ENCODE measurements around the gene TSKU. TPM values are rescaled to one million over a fixed set of nuclear protein-coding genes. Genes with fewer than 3 reads are reported as not detected.

The TSKU gene
- total RNA-seq, 4 donors from 2014 or later, result 153 to 281 (median 161) TPM

DNA sequence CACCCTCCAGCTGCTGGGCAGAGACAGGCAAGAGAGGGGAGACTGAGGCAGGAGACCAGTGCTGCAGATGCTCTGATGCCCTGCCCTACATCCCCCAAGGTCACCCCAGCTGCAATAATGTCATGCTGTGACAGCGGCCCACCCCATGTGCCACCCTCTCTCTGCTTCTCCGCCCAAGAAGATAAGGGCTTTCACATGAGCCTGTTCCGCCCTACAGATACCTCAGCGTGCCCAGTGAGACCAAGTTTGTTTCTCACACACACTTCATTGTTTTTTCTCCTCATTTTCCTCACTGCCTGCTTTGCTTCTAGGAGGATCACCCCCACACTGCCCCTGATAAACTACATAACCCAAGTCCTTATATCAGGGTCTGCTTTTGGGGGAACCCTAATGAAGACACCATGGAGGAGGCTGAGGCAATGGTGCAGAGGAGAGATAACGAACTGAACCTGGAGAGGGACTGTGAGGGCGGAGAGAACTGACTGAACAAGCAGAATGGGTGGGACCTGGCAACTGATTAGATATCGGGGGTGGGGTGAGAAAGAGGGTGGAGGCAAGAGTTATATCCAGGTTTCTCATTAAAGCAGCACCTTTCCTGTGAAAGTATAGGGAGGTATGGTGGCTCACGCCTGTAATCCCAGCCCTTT, 37.5 kb upstream of the TSKU start:
- no peak for ATAC-seq (ENCODE audit: low FRiP score)
- no peak for DNase-seq (ENCODE audit: low spot score)
- TF ChIP-seq, protein P1, sequence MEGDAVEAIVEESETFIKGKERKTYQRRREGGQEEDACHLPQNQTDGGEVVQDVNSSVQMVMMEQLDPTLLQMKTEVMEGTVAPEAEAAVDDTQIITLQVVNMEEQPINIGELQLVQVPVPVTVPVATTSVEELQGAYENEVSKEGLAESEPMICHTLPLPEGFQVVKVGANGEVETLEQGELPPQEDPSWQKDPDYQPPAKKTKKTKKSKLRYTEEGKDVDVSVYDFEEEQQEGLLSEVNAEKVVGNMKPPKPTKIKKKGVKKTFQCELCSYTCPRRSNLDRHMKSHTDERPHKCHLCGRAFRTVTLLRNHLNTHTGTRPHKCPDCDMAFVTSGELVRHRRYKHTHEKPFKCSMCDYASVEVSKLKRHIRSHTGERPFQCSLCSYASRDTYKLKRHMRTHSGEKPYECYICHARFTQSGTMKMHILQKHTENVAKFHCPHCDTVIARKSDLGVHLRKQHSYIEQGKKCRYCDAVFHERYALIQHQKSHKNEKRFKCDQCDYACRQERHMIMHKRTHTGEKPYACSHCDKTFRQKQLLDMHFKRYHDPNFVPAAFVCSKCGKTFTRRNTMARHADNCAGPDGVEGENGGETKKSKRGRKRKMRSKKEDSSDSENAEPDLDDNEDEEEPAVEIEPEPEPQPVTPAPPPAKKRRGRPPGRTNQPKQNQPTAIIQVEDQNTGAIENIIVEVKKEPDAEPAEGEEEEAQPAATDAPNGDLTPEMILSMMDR (IDR thresholded peaks at IDR 0.05), result no peak

DNA sequence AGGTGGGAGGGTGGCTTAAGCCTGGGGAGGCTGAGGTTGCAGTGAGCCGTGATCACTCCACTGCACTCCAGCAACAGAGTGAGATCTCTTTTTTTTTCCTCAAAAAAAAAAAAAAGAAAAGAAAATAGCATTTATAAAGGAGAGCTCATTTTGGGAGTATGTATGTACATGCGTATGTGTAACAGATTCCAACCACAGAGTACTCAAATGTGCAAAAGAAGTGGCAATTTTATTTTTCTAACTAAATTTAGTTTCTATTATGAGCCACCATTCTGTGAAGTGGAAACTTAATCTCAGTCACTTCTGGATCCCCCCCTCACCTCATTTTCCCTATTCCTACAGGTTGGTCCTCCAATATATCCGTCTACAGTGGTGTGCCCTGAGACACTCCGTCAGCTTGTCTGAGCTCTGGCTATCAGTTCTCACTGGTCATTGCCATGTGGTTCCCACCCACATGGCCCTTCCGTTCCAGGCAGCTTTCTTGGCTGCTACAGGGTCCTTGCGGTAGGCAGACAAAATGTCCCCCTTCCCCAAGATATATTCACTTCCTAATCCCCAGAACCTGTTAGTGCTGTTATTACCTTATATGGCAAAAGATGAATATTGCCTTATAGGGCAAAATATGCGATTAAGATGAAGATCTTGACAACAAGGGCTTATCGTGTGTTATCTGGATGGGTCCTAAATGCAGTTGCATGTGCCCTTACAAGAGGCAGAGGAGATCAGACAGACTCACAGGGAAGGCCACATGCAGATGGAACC, 35.8 kb upstream of the TSKU start:
- ATAC-seq (ENCODE audit: low FRiP score) (no peak), DNase-seq (ENCODE audit: low spot score) (no peak)
- TF ChIP-seq, protein P1 (IDR thresholded peaks at IDR 0.05), result no peak

DNA sequence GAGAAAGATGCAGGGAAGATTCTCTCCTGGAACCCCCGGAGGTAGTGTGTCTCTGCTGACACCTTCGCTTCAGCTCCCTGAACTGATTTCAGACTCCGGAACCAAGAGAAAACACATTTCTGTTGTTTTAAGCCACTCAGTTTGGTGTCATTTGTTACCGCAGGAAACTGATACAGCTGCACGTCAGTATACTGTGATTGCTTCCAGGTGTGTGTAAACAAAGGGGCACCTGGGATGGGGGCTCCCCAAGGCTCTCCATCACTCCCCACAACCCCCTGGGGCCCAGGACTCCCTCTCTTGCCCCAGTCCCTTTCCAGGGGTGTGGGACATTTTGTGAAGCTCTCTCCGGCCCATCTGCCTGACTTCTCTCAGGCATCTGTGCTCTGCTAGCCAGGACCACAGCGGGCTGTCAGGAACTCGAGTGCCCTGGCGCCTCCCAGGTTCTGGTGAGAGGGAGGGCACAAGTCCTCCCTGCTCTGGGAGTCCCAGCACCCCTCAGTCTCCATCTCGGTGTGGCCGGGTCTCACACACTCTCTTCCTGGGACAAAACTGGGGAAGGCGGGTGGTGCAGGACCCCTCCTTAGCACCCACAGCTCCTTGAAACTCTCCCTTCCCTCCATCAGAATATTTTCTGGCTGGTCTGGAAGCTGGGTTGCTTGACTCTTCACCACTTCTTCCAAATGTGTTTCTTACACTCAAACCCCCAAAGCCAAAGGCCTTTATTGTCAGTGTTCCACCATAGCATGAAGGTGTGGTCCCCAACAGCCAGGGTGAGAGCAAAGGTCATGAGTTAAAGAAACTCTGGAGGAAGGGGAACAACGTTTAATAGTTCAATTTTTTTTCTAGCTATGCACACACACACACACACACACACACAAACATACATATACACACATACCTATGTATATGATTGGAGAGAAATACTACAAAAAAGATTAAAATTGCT, 35.0 kb upstream of the TSKU start:
- no peak for ATAC-seq (ENCODE audit: low FRiP score)

DNA sequence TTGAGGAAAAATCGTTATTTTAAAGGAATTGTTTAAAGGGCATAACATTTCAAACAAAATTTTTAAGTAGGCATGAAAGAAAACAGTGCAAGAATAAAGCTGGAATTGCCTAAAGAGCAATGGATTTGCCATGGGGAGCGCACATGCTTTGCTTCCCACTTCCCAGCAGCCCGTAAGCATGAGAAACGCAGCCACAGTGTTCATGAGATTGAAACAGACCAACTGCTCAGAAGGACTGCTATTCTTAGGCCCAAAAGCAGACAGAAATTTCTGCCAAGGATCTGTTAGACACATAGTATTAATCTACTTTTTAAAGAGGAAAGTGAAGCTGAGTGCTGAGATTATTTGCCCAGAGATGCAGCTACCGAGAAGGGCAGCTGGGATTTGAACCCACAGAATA, 34.2 kb upstream of the TSKU start:
- DNase-seq (ENCODE audit: low spot score) (no peak), ATAC-seq (ENCODE audit: low FRiP score) (no peak)

More for the DNA sequence above, 35.0 kb upstream of the TSKU start:
- no peak for DNase-seq (ENCODE audit: low spot score)
- TF ChIP-seq, protein P1 (IDR thresholded peaks at IDR 0.05), result no peak

DNA sequence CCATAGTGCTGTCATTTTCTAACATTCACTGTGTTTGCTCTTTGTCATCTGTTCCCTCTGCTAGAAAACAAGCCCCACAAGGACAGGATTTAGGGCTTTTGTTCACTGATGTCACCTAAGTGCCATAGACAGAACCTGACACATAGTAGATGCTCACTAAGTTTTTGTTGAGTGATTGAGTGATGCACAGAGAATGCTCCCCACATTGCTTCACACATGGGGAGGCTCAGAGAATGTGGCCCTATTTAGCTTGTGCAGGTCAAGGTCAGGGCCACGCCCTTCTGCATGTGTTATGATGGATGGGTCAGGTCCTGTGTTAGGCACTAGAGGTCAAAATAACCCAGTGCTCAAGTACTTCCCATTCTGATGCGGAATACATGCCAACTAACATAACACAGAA, 33.1 kb upstream of the TSKU start:
- no peak for ATAC-seq (ENCODE audit: low FRiP score)
- DNase-seq (ENCODE audit: low spot score), result no peak
- TF ChIP-seq, protein P1 (IDR thresholded peaks at IDR 0.05), result no peak

More for the DNA sequence above, 34.2 kb upstream of the TSKU start:
- TF ChIP-seq, protein P1 (IDR thresholded peaks at IDR 0.05), result no peak

DNA sequence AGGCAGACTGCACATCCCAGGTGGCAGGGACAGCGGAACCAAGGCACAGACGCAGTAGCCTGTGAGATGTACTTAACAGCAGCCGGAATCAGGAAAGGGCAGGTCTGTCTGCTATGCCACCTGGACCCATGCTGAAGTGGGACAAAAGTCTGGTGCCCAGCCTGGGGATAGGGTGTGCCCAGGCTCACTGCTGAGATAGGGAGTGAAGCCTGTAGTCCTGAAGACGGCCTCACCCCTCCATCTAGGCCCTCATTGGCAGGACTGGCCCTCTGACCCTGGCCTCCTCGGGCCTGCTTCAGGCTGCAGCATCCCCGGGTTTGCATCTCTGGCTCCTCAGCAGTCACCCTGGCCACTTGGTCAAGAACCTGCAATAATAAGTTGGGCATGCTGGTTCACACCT, 32.4 kb upstream of the TSKU start:
- ATAC-seq (ENCODE audit: low FRiP score), result no peak
- TF ChIP-seq, protein P1 (IDR thresholded peaks at IDR 0.05), result no peak
- no peak for DNase-seq (ENCODE audit: low spot score)

All from omental fat pad (tissue), 4 donors.